MM.1S (cell line): ENCODE results near the gene EPHX1.
"Not testable (repeated sequence)": the region's sequence is repeated elsewhere in the genome, so short reads cannot be mapped to it uniquely, and the experiment has no call there.

Experiments used
- DNase-seq: peaks from one replicate; pipeline ENCODE4 v3.0.0-alpha.2; 2015
- H2AFZ ChIP-seq: fragments of 300-600 bp; sonication (generic); 2 replicates; pipeline ENCODE4 v1.6.0; 2016; ENCODE audit warnings: antibody characterized with exemption, low read length
- H3F3A ChIP-seq: fragments of 300-600 bp; sonication (generic); 2 replicates; pipeline ENCODE4 v1.6.1; 2016; ENCODE audit warnings: mild to moderate bottlenecking, antibody characterized with exemption, low read length, moderate library complexity, mixed read lengths; ENCODE audit not compliant: insufficient read depth
- H3K27ac ChIP-seq: fragments of 300-600 bp; sonication (generic); 2 replicates; pipeline ENCODE4 v1.5.1; 2016; ENCODE audit warnings: mild to moderate bottlenecking, low read length
- H3K27me3 ChIP-seq: fragments of 300-600 bp; sonication (generic); replicated peaks from 2 replicates; pipeline ENCODE4 v1.6.0; 2016; ENCODE audit warnings: low read length; ENCODE audit not compliant: insufficient read depth
- H3K36me3 ChIP-seq: fragments of 300-600 bp; sonication (generic); replicated peaks from 2 replicates; pipeline ENCODE4 v1.6.1; 2016; ENCODE audit warnings: mild to moderate bottlenecking, low read length, mixed read lengths; ENCODE audit not compliant: insufficient read depth
- H3K4me1 ChIP-seq: fragments of 300-600 bp; sonication (generic); 2 replicates; pipeline ENCODE4 v1.6.1; 2016; ENCODE audit warnings: low read length, mixed read lengths
- H3K4me2 ChIP-seq: fragments of 300-600 bp; sonication (generic); 2 replicates; pipeline ENCODE4 v1.6.0; 2016; ENCODE audit warnings: low read depth, low read length
- H3K4me3 ChIP-seq: fragments of 300-600 bp; sonication (generic); 2 replicates; pipeline ENCODE4 v1.5.1; 2016; ENCODE audit warnings: low read length, mixed read lengths
- H3K79me2 ChIP-seq: fragments of 300-600 bp; sonication (generic); 2 replicates; pipeline ENCODE4 v1.6.1; 2016; ENCODE audit warnings: mixed run types, low read length, mixed read lengths
- H3K9ac ChIP-seq: fragments of 300-600 bp; sonication (generic); 2 replicates; pipeline ENCODE4 v1.6.1; 2016; ENCODE audit warnings: low read length, mixed read lengths
- H3K9me2 ChIP-seq: fragments of 300-600 bp; sonication (generic); replicated peaks from 2 replicates; pipeline ENCODE4 v1.6.1; 2016; ENCODE audit warnings: mild to moderate bottlenecking, low read length, mixed read lengths; ENCODE audit not compliant: insufficient read depth
- H3K9me3 ChIP-seq: fragments of 300-600 bp; sonication (generic); replicated peaks from 2 replicates; pipeline ENCODE4 v1.6.1; 2016; ENCODE audit warnings: mild to moderate bottlenecking, low read length, mixed read lengths; ENCODE audit not compliant: insufficient read depth
- H4K20me1 ChIP-seq: fragments of 300-600 bp; sonication (generic); 2 replicates; pipeline ENCODE4 v1.6.1; 2016; ENCODE audit warnings: mild to moderate bottlenecking, low read length, moderate library complexity, mixed read lengths; ENCODE audit not compliant: insufficient read depth
- CTCF ChIP-seq: fragments of 300-600 bp; sonication (generic); IDR thresholded peaks from 2 replicates; pipeline ENCODE4 v1.5.1; 2016; ENCODE audit warnings: antibody characterized with exemption, low read length, mixed read lengths
- EZH2 ChIP-seq: fragments of 300-600 bp; sonication (generic); optimal IDR thresholded peaks from 2 replicates; pipeline ENCODE3; 2017; ENCODE audit warnings: low read depth, mild to moderate bottlenecking, antibody characterized with exemption, low read length, mixed read lengths
- EZH2phosphoT487 ChIP-seq: fragments of 300-600 bp; sonication (generic); IDR thresholded peaks from 2 replicates; pipeline ENCODE4 v1.6.1; 2018; ENCODE audit warnings: antibody characterized with exemption, low read length

The EPHX1 gene

GRCh38 chr1:225809842-225810578 is at the start of gene EPHX1:
Gene EPHX1 (plus strand): TSS chr1:225810124. CDS start chr1:225828730, 18,606 bp downstream.
- Histone ChIP-seq H3K4me2 (peak within 1 kb of the TSS; percentile 90), H3K79me2 (peaks cover 5% of the 10 kb centered on the region; the same call in 1 of the 2 replicates), H3F3A (peaks cover 5% of the 10 kb centered on the region; the same call in 1 of the 2 replicates), H4K20me1 (no peaks in the 10 kb centered on the region), H3K9ac (peak within 1 kb of the TSS; percentile 45; the same call in 1 of the 2 replicates), H3K36me3 (no peaks in the 10 kb centered on the region), H2AFZ (peak within 1 kb of the TSS; percentile 85), H3K27ac (no peak within 1 kb of the TSS), H3K4me3 (peak within 1 kb of the TSS; percentile 73), H3K9me3 (no peaks in the 10 kb centered on the region), H3K27me3 (no peaks in the 10 kb centered on the region), H3K9me2 (no peaks in the 10 kb centered on the region), H3K4me1 (no peaks in the 10 kb centered on the region)
- peak; percentile 94 for DNase-seq
- TF ChIP-seq EZH2phosphoT487 (no peak), CTCF (peak; percentile 25)

GRCh38 chr1:225760531-225760930 is 49.4 kb upstream of the EPHX1 start:
- no peak overlapping the region for H2AFZ ChIP-seq
- no peaks in the 10 kb centered on the region for H3F3A ChIP-seq
- H3K36me3 ChIP-seq, result no peaks in the 10 kb centered on the region
- peaks cover under 1% of the 10 kb centered on the region; the same call in 1 of the 2 replicates for H3K4me1 ChIP-seq
- no peaks in the 10 kb centered on the region for H3K79me2 ChIP-seq
- no peak overlapping the region for H3K9ac ChIP-seq
- TF ChIP-seq CTCF (no peak), EZH2phosphoT487 (no peak), EZH2 (no peak)
- H3K4me3 ChIP-seq, result no peak overlapping the region
- no peaks in the 10 kb centered on the region for H3K9me3 ChIP-seq
- H3K4me2 ChIP-seq, result no peak overlapping the region
- no peaks in the 10 kb centered on the region for H3K27me3 ChIP-seq
- H3K27ac ChIP-seq, result no peak overlapping the region
- no peaks in the 10 kb centered on the region for H3K9me2 ChIP-seq
- H4K20me1 ChIP-seq, result no peaks in the 10 kb centered on the region
- DNase-seq, result no peak

GRCh38 chr1:225761395-225761794 is 48.5 kb upstream of the EPHX1 start:
- not testable (repeated sequence) for H3K4me3 ChIP-seq, H3K36me3 ChIP-seq, H3K79me2 ChIP-seq, H3K4me2 ChIP-seq, H3K9me3 ChIP-seq, H3K9me2 ChIP-seq, H3K27me3 ChIP-seq, H3K4me1 ChIP-seq, H2AFZ ChIP-seq, H3F3A ChIP-seq, DNase-seq, H4K20me1 ChIP-seq, H3K27ac ChIP-seq, H3K9ac ChIP-seq

- Histone ChIP-seq H2AFZ (no peak overlapping the region), H3K36me3 (no peaks in the 10 kb centered on the region), H3F3A (no peaks in the 10 kb centered on the region), H3K27ac (no peak overlapping the region), H3K9me2 (no peaks in the 10 kb centered on the region), H3K79me2 (no peaks in the 10 kb centered on the region), H3K4me2 (no peak overlapping the region), H3K4me1 (no peaks in the 10 kb centered on the region), H3K4me3 (no peak overlapping the region), H3K27me3 (no peaks in the 10 kb centered on the region), H3K9ac (no peak overlapping the region), H4K20me1 (no peaks in the 10 kb centered on the region), H3K9me3 (no peaks in the 10 kb centered on the region)
- no peak for TF ChIP-seq EZH2phosphoT487
- no peak for TF ChIP-seq EZH2
- TF ChIP-seq CTCF, result no peak
- no peak for DNase-seq
Observed at GRCh38 chr1:225762002-225762441, 47.9 kb upstream of the EPHX1 start.
